Fibroblast of mammary gland (primary cell): ENCODE results near the gene DDO.

Experiments
- DNase-seq: peaks from one replicate; pipeline ENCODE4 v3.0.0-alpha.2; 2010; ENCODE audit warnings: low read depth
- H3K4me3 ChIP-seq: 2 replicates; pipeline ENCODE4 v1.5.1; 2011; ENCODE audit warnings: low read depth, mild to moderate bottlenecking, low read length, moderate library complexity; ENCODE audit not compliant: control insufficient read depth
- CTCF ChIP-seq: conservative IDR thresholded peaks from 2 replicates; pipeline ENCODE4 v1.5.1; 2011; ENCODE audit warnings: low read depth, low read length, inconsistent platforms; ENCODE audit not compliant: control insufficient read depth, insufficient read depth

Gene DDO

GRCh38 chr6:110434961-110435602 is 19.7 kb upstream of the DDO start:
- no peak overlapping the region for H3K4me3 ChIP-seq
- TF ChIP-seq CTCF = no peak
- no peak for DNase-seq

GRCh38 chr6:110432285-110432900 is 17.0 kb upstream of the DDO start:
- no peak overlapping the region for H3K4me3 ChIP-seq
- DNase-seq = no peak
- TF ChIP-seq CTCF = no peak

- no peak overlapping the region for H3K4me3 ChIP-seq
- no peak for DNase-seq
- TF ChIP-seq CTCF = no peak
These were observed 15.4 kb upstream of the DDO start for GRCh38 chr6:110430741-110431140.

GRCh38 chr6:110430236-110430635 is 14.9 kb upstream of the DDO start:
- H3K4me3 ChIP-seq = no peak overlapping the region
- TF ChIP-seq CTCF = no peak
- no peak for DNase-seq

- no peak overlapping the region for H3K4me3 ChIP-seq
- DNase-seq = no peak
- no peak for TF ChIP-seq CTCF
These were observed 12.8 kb upstream of the DDO start for GRCh38 chr6:110428153-110428552.

GRCh38 chr6:110425816-110426215 is 10.4 kb upstream of the DDO start:
- no peak for DNase-seq
- no peak for TF ChIP-seq CTCF
- no peak overlapping the region for H3K4me3 ChIP-seq
